Myometrial cell (primary cell): ENCODE data around the gene CSNK1D. TPM values are rescaled to one million over a fixed set of nuclear protein-coding genes. Genes with fewer than 3 reads are reported as not detected.

Source experiments
- total RNA-seq: library from RNA; depleted of rRNA; stranded (reverse); fragments of >200 nt; gene quantifications from 2 replicates; pipeline ENCODE4 v1.2.3, GENCODE V29; 2015

The CSNK1D gene
- 61.3 and 74.7 TPM in 2 replicates for total RNA-seq

GRCh38 chr17:82273327-82274133 is at the start of gene CSNK1D:
TSS of gene CSNK1D (minus strand) at chr17:82273700. CDS start at chr17:82273381, 319 bp downstream.

GRCh38 chr17:82317394-82318168 is 44.1 kb upstream of the CSNK1D start, which contains the start of gene CD7:
TSS of gene CD7 (minus strand) at chr17:82317608. CDS start at chr17:82317495, 113 bp downstream.

GRCh38 chr17:82228842-82229697 is 44.4 kb downstream of the CSNK1D start, which contains the start of gene SLC16A3:
TSS of gene SLC16A3 (plus strand) at chr17:82229042. CDS start at chr17:82236009, 6,967 bp downstream.

GRCh38 chr17:82212331-82213250 is 60.9 kb downstream of the CSNK1D start, which contains the start of gene CCDC57:
TSS of gene CCDC57 (minus strand) at chr17:82212842. CDS start at chr17:82201944, 10,898 bp downstream.

Other genes with a start within 250 kb of the CSNK1D start
- gene RAC3, start 242.0 kb downstream of the CSNK1D start, total RNA-seq = 27.1 and 38.8 TPM in 2 replicates
- gene DCXR, start 236.0 kb downstream of the CSNK1D start, total RNA-seq = 180 and 192 TPM in 2 replicates
- 63.3 and 67.2 TPM in 2 replicates for gene RFNG, start 221.9 kb downstream of the CSNK1D start, total RNA-seq
- 179 and 206 TPM in 2 replicates for gene GPS1, start 221.8 kb downstream of the CSNK1D start, total RNA-seq
- 60.5 and 72.7 TPM in 2 replicates for gene DUS1L, start 207.9 kb downstream of the CSNK1D start, total RNA-seq
- 574 and 633 TPM in 2 replicates for gene FASN, start 175.5 kb downstream of the CSNK1D start, total RNA-seq
- gene CCDC57, start 60.9 kb downstream of the CSNK1D start, total RNA-seq = 6.9 and 7.6 TPM in 2 replicates
- gene SLC16A3, start 44.7 kb downstream of the CSNK1D start, total RNA-seq = 379 and 439 TPM in 2 replicates
- gene CD7, start 43.9 kb upstream of the CSNK1D start, total RNA-seq = 0.53 TPM in 1 of 2 replicates, not detected in the other
- 6.3 and 12.2 TPM in 2 replicates for gene SECTM1, start 60.1 kb upstream of the CSNK1D start, total RNA-seq
- gene TEX19, start 85.5 kb upstream of the CSNK1D start, total RNA-seq = 2.0 TPM in 1 of 2 replicates, not detected in the other
- gene UTS2R, start 98.1 kb upstream of the CSNK1D start, total RNA-seq = not detected in 2 replicates
- 3.0 and 11.5 TPM in 2 replicates for gene HEXD, start 144.6 kb upstream of the CSNK1D start, total RNA-seq
- 26.8 and 34.7 TPM in 2 replicates for gene OGFOD3, start 144.9 kb upstream of the CSNK1D start, total RNA-seq
- 123 and 130 TPM in 2 replicates for gene CYBC1, start 177.1 kb upstream of the CSNK1D start, total RNA-seq
- gene NARF, start 185.0 kb upstream of the CSNK1D start, total RNA-seq = 25.4 and 50.3 TPM in 2 replicates
- gene FOXK2, start 246.0 kb upstream of the CSNK1D start, total RNA-seq = 25.7 and 30.1 TPM in 2 replicates